T follicular helper cell (primary cell): ENCODE results near the gene ZC3H18.
"Not testable (repeated sequence)": the region's sequence is repeated elsewhere in the genome, so short reads cannot be mapped to it uniquely, and the experiment has no call there.

Experiments used
- DNase-seq: peaks from one replicate; pipeline ENCODE4 v3.0.0-alpha.2; 2020; ENCODE audit warnings: low read depth

The ZC3H18 gene

GRCh38 chr16:88654363-88655052 lies 84.3 kb downstream of the ZC3H18 start:
- DNase-seq, result no peak

- no peak for DNase-seq
These were observed 85.0 kb downstream of the ZC3H18 start for GRCh38 chr16:88655053-88655732.

- no peak for DNase-seq
These were observed 85.6 kb downstream of the ZC3H18 start for GRCh38 chr16:88655733-88656281.

GRCh38 chr16:88656291-88656980 lies 86.2 kb downstream of the ZC3H18 start:
- DNase-seq, result no peak

- DNase-seq, result no peak
These were observed 87.2 kb downstream of the ZC3H18 start for GRCh38 chr16:88657371-88657770.

- no peak for DNase-seq
These were observed 88.5 kb downstream of the ZC3H18 start for GRCh38 chr16:88658714-88659113.

- DNase-seq, result no peak
These were observed 89.0 kb downstream of the ZC3H18 start for GRCh38 chr16:88659160-88659559.

- no peak for DNase-seq
These were observed 91.3 kb downstream of the ZC3H18 start for GRCh38 chr16:88661468-88661867.

- DNase-seq, result no peak
These were observed 92.1 kb downstream of the ZC3H18 start for GRCh38 chr16:88662222-88662842.

GRCh38 chr16:88662843-88663606 lies 92.8 kb downstream of the ZC3H18 start, which contains the start of gene MVD:
TSS of gene MVD (minus strand) at chr16:88663091. CDS start at chr16:88663080, 11 bp downstream.
- peak; percentile 95 for DNase-seq

- no peak for DNase-seq
These were observed 94.9 kb downstream of the ZC3H18 start for GRCh38 chr16:88665148-88665547.

- DNase-seq, result no peak
These were observed 95.4 kb downstream of the ZC3H18 start for GRCh38 chr16:88665570-88665969.

- no peak for DNase-seq
These were observed 97.3 kb downstream of the ZC3H18 start for GRCh38 chr16:88667461-88667860.

- not testable (repeated sequence) for DNase-seq
These were observed 99.3 kb downstream of the ZC3H18 start for GRCh38 chr16:88669493-88669892.

- no peak for DNase-seq
These were observed 99.8 kb downstream of the ZC3H18 start for GRCh38 chr16:88669980-88670379.

- DNase-seq, result no peak
These were observed 101.6 kb downstream of the ZC3H18 start for GRCh38 chr16:88671806-88672205.

- DNase-seq, result no peak
These were observed 102.6 kb downstream of the ZC3H18 start for GRCh38 chr16:88672776-88673175.

- no peak for DNase-seq
These were observed 103.6 kb downstream of the ZC3H18 start for GRCh38 chr16:88673716-88674379.

GRCh38 chr16:88676502-88677242 lies 106.5 kb downstream of the ZC3H18 start:
- no peak for DNase-seq

GRCh38 chr16:88677721-88678120 lies 107.5 kb downstream of the ZC3H18 start:
- DNase-seq, result no peak
